ENCODE results near the gene KCNJ16.

KCNJ16 gene

GRCh38 chr17:70070305-70071027, 4.6 kb upstream of the KCNJ16 start:
- no peak for DNase-seq

- no peak for DNase-seq
Observed at GRCh38 chr17:70071127-70071526, 3.9 kb upstream of the KCNJ16 start.

GRCh38 chr17:70071620-70072019, 3.4 kb upstream of the KCNJ16 start:
- DNase-seq, result no peak

- DNase-seq, result no peak
Observed at GRCh38 chr17:70072546-70073309, 2.3 kb upstream of the KCNJ16 start.

DNA sequence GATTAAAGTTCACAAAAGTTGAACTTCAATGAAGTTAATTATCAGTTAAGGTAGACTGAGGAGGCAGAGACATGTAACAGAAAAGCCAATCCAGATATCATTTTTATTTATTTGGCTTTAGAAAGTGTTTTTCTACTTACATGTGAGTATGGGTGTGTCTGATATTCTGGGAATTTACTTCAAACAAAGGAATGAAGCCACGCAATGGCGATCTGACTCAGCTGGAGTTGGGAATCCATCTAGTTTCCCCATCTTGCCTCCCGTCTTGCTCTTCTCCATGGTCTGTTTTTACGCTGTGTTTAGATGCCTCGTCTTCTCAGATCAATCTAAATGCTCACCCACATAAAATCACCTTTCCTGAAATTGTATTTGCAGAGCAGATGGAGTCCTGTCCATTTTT, 1.7 kb upstream of the KCNJ16 start:
- no peak for DNase-seq

- no peak for DNase-seq
Observed at GRCh38 chr17:70073799-70074198, 1.2 kb upstream of the KCNJ16 start.

DNA sequence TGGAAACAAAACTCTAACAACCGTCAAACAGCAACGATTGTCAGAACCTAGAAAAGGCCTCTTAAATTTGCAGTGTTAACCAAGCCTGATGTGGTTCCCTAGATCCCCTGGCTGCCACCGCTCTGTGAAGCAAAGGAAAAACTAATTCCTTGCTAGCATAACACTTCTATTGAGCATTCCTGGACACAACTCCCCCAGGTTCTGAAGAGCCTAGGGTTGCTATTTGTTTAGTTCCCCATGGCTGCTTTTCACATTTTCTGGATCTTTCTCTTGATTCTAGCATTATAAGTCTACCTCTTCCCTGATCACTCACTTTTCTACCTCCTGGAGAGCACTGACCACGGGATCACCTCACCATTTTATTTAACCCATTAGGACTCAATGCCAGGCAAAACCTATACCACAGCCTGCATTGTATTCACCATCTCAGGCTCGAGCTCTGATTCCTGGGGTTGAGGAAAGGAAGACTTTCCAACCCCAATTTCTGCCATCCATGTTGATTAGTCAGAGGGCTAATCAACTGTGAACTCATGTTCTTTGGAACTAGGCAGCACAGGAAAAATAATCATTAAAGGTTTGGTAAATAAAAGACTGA, 692 bp upstream of the KCNJ16 start:
- DNase-seq, result no peak

GRCh38 chr17:70076189-70076588, 1.2 kb downstream of the KCNJ16 start:
- no peak for DNase-seq

DNA sequence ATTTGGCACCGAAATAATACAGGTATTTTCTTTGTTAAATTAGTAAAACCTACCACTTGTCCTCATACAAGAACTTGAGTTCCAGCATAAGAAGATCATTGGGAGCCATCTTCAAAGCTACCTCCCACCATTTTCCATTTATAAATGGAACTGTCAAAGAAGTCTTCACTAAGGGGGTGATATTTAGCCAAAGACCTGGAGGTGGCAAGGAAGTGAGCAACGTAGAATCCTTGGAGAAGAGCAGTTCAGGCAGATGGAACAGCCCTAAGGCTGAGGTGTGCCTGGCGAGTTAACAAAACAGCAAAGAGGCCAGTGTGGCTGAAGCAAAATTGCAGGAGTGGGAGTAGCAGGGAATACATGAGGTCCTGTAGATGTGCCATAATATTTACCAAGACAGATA, 1.8 kb downstream of the KCNJ16 start:
- no peak for DNase-seq

GRCh38 chr17:70078549-70078948, 3.5 kb downstream of the KCNJ16 start:
- no peak for DNase-seq

- DNase-seq, result no peak
Observed at GRCh38 chr17:70078994-70079531, 4.0 kb downstream of the KCNJ16 start.

DNA sequence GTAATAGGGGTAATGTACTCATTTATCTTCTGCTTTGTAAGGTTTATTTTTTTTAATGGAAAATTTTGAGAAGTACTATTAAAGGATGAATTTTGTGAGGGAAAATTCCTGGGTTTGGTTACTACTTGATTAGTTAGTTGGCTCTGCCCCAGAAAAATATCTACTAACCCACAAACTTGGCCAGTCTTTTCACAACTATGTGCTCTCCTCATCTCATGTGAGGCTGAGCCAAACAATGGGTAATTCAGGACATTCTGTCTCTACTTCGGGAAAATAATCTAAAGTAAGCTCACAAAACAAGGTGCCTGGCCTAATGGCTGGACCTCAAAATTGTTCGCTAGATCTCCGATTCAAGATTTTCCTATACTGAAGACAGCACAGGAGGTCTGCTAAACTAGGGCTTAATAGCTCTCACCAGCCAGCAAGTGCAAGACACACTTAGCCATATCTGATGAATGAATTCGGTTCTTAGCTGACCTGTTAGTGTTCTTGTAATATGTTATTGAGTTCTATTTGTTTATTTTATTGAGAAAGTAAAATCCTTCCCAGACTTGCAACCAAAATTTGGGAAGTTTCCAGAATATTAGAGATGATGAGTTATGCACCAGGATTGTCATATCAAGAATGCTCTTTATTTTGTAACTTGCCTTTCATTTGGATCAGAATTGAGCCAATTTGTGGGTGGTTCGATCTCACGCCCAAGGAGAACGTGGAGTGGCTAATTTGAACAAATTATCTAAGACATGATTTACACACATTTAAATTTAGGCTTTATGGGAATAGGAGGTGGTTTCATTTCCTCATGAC, 5.7 kb downstream of the KCNJ16 start:
- no peak for DNase-seq

GRCh38 chr17:70081885-70082284, 6.9 kb downstream of the KCNJ16 start:
- DNase-seq, result no peak

DNA sequence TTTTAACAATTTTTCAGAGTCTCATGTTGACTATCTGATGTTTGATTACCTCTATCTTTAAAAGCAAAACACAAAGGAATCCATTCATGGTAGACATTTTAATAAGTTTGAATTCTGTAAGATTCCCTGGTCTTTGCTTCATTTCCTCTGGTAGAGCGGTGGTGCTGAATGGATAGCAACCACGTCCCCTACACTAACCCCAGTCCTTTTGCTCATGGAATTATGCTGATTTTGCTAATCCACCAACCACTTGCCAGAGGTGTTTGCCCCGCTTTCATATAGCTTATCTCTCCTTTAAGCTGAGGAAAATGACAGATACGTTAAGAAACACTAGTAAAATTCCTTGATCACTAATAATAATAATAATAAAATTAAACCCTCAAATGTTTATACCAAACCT, 9.5 kb downstream of the KCNJ16 start:
- no peak for DNase-seq

GRCh38 chr17:70086516-70086915, 11.5 kb downstream of the KCNJ16 start:
- DNase-seq, result no peak

- DNase-seq, result no peak
Observed at GRCh38 chr17:70089513-70090148, 14.6 kb downstream of the KCNJ16 start.

- no peak for DNase-seq
Observed at GRCh38 chr17:70091005-70091568, 16.1 kb downstream of the KCNJ16 start.

- no peak for DNase-seq
Observed at GRCh38 chr17:70091696-70092095, 16.7 kb downstream of the KCNJ16 start.

DNA sequence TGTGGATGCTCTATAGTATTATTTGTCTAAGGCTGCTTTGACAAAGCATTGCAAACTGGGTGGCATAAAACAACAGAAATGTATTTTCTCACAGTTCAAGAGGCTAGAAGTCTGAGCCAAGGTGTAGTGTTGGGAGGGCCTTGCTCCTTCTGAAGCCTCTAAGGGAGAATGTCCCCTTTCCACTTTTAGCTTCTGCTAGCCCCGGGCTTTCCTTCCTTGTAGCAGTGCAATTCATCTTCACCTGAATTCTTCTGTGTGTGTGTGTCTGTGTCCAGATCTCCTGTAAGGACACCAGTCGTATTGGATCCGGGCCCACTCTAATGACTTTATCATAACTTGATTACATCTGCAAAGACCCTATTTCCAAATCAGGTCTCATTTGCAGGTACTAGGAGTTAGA, 18.1 kb downstream of the KCNJ16 start:
- no peak for DNase-seq

- no peak for DNase-seq
Observed at GRCh38 chr17:70095455-70095854, 20.4 kb downstream of the KCNJ16 start.

DNA sequence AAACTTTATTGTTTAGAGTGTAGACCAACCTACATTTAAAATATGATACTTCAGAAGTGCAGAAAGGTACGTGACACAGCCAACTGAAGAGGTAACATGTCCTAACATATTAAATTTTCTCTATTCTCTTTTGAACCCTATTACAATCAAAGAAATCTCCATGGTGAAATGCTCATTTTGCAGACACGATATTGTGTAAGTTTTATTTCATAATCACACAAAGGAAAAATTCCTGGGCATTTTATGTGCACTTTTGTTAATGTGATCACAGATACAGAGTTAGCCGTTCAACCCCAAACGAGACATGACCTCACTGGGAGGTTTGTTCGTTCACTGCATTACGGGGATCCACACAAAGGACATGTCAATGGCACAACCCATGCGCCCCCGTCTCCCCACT, 21.8 kb downstream of the KCNJ16 start:
- no peak for DNase-seq

DNA sequence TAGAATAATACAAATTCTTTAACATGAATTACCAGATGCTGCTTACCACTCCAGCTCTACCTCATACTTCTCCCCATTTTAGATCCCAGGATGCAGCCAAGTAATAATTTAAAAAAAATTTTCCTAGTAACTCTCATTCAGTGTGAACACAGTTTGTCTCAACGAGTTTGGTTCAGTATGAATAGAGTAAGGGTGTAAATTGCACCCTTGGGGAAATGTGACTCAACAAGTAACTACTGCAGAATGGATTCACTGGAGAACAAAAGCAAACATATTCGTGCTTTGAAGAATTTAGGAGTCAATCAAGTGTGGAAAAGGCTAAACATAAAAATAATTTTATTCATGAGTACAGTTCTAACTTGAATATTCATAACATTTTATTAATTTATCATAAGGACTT, 23.0 kb downstream of the KCNJ16 start:
- DNase-seq, result no peak

Data from NCI-H187 (cell line).